Kidney epithelial cell (primary cell): ENCODE results near the gene SLC2A5. TPM values are rescaled to one million over a fixed set of nuclear protein-coding genes. Genes with fewer than 3 reads are reported as not detected.

Source experiments
- DNase-seq: peaks from one replicate; pipeline ENCODE4 v3.0.0-alpha.2; 2010; ENCODE audit warnings: low read depth
- H3K27me3 ChIP-seq: 2 replicates; pipeline ENCODE4 v1.6.0; 2011; ENCODE audit warnings: low read length; ENCODE audit not compliant: control insufficient read depth, insufficient read depth
- H3K36me3 ChIP-seq: 2 replicates; pipeline ENCODE4 v1.5.1; 2011; ENCODE audit warnings: low read length; ENCODE audit not compliant: control insufficient read depth, insufficient read depth
- H3K4me3 ChIP-seq: 2 replicates; pipeline ENCODE4 v1.5.1; 2011; ENCODE audit warnings: low read depth, mild to moderate bottlenecking, control low read depth, low read length
- total RNA-seq: library from RNA; depleted of rRNA; stranded (reverse); fragments of >200 nt; gene quantifications from 2 replicates; pipeline ENCODE4 v1.2.3, GENCODE V29; 2015
- TF ChIP-seq, protein P1 (sequence below): IDR thresholded peaks from 2 replicates; pipeline ENCODE4 v1.5.1; 2011; ENCODE audit warnings: mild to moderate bottlenecking, moderate library complexity, low read length, control low read depth, inconsistent platforms; ENCODE audit not compliant: insufficient read depth, poor library complexity, severe bottlenecking

Gene SLC2A5
- total RNA-seq, 1 donor from 2014 or later: not detected

DNA sequence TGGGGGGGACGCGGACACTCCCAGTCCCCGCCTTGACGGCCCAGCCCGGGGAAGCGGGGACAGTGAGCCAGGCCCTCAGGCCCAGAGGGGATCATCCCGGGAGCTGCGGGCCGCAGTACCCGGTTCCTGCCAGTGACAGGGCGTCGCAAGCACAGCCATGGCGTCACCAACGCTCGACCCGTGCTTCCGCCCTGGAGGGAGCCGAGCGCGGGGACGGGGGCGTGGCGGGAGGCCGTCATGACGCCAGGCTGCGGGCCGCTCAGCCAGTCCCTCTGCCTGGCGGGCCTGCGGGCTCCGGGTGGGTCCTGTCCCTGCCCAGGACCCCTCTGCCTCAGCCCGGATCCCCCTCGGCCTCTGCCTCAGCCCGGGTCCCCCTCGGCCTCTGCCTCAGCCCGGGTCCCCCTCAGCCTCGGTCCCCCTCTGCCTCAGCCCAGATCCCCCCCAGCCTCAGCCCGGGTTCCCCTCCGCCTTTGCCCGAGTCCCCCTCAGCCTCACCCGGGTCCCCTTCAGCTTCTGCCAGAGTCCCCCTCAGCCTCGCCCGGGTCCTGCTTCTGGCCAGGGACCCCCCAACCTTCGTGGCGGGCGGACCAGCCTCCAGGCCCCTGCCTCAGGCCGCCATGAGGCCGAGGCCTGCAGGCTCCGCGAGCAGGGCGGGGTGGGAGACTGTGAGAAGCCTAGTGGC, 2.3 kb upstream of the SLC2A5 start:
- Histone ChIP-seq H3K27me3 (no peaks in the 10 kb centered on the region), H3K4me3 (no peak overlapping the region), H3K36me3 (no peaks in the 10 kb centered on the region)
- no peak for DNase-seq
- TF ChIP-seq, protein P1, sequence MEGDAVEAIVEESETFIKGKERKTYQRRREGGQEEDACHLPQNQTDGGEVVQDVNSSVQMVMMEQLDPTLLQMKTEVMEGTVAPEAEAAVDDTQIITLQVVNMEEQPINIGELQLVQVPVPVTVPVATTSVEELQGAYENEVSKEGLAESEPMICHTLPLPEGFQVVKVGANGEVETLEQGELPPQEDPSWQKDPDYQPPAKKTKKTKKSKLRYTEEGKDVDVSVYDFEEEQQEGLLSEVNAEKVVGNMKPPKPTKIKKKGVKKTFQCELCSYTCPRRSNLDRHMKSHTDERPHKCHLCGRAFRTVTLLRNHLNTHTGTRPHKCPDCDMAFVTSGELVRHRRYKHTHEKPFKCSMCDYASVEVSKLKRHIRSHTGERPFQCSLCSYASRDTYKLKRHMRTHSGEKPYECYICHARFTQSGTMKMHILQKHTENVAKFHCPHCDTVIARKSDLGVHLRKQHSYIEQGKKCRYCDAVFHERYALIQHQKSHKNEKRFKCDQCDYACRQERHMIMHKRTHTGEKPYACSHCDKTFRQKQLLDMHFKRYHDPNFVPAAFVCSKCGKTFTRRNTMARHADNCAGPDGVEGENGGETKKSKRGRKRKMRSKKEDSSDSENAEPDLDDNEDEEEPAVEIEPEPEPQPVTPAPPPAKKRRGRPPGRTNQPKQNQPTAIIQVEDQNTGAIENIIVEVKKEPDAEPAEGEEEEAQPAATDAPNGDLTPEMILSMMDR: no peak

DNA sequence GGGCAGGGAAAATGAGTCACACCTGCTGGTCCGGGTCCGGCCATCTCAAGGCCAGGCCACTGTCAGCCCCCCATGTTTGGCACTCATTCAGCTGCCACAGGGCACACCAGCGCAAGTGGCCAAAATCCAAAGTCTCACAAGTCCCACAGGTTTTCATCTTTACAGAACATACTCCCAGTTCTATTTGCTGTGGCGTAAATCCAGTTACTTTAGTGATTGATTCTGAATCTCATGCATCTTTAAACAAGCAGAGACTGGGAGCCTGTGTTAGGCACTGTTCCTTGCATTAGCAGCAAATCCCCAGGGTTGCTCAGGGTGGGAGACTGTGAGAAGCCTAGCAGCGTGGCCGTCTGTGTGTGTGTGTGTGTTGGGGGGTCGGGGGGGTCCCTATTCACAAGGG, 1.1 kb upstream of the SLC2A5 start:
- no peaks in the 10 kb centered on the region for H3K27me3 ChIP-seq
- DNase-seq: no peak
- no peak overlapping the region for H3K4me3 ChIP-seq
- no peaks in the 10 kb centered on the region for H3K36me3 ChIP-seq
- TF ChIP-seq, protein P1: no peak

DNA sequence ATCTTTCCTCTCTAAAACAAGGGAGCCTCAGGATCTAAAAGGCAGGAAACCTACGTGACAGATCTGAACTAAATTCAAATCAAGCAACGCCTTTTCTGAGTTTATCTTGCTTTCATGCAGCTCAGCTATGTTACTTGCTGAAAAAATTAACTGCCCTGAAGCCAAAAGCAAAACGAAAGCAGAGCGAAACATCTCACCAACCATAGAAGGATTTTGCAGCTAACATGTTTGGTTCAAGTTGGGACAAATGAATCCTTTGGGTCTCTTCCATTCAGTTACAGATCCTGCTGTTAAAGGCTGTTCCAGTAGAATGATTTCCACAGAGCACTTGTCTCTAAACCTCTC, 482 bp downstream of the SLC2A5 start:
- no peak overlapping the region for H3K4me3 ChIP-seq
- no peak for DNase-seq
- no peaks in the 10 kb centered on the region for H3K27me3 ChIP-seq
- no peaks in the 10 kb centered on the region for H3K36me3 ChIP-seq
- TF ChIP-seq, protein P1: no peak

DNA sequence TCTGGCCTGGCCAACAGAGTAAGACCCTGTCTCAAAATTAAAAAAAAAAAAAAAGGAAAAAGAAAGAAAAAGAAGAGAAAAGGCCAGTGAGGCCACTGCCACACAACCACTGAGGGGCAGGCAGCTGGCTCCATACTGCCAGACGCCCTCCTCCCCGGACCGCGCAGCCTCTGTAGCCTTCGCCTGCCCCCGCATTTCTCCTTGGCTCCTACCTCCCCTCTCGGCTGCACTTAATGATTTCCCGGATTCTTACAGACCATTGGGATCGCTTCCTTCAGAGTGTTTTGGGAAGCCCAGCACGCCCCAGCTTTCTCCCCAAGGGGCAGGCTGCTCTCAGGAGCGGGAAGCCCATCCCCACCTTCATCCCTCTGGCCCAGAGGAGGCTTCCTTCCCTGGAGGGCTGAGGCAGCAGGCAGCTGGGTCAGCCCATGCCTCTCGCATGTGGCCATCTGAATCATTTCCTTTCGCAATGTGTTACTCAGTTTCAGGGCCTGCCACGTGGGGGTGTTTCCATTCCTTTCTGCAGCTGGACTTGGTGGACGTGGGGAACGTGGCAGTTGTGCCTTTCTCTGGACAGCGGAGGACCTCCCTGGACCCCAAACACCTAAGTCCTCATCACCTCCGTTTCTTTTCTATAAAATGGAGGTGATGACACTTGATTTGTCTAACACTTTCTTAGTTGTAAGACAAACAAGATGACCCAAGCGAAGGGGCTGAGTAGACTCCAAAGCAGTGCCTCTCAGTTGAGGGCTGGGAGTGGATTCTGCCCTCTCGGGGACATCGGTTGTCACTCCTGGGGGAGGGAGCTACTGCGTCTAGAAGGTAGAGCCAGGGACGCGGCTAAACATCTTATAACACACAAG, 2.3 kb downstream of the SLC2A5 start:
- no peak overlapping the region for H3K4me3 ChIP-seq
- TF ChIP-seq, protein P1: no peak
- no peaks in the 10 kb centered on the region for H3K36me3 ChIP-seq
- no peaks in the 10 kb centered on the region for H3K27me3 ChIP-seq
- DNase-seq: peak; percentile 56

DNA sequence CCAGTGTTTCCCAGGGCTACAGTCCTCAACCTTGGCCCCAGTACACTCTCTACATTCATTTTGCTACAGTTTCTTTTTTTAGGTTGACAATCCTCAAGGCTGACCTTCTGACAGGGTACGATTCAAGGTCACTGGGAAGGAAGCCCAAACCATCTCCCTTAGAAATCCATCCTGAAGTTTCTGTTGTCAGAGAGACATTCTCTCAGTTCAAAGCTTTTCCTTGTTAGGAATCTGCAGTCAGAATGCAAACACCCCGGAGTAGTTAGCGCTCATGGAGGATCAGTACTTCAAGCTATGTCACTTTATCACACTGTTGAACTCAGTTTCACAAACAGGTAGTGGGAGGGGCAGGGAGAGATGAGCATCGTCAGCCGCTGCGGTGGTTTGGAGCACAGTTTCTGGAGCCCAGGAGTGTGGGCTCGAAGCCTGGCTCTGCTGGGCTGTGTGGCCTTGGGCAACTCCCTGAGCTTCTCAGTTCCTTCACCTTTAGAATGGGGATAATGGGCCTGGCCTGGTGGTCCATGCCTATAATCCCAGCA, 4.2 kb downstream of the SLC2A5 start:
- Histone ChIP-seq H3K4me3 (no peak overlapping the region), H3K27me3 (no peaks in the 10 kb centered on the region), H3K36me3 (no peaks in the 10 kb centered on the region)
- DNase-seq: no peak
- TF ChIP-seq, protein P1: no peak
